NCI-H2196 (cell line): ENCODE measurements around the gene RNF121.
A peak's percentile ranks its signal among the peaks of the same experiment; 100 is the strongest.

ENCODE experiments used
- DNase-seq: peaks from one replicate; lab custom pipeline; 2025; ENCODE audit not compliant: unreplicated experiment; lab: John Stamatoyannopoulos, UW

RNF121 gene

GRCh38 chr11:72030472-72031045, 101.7 kb downstream of the RNF121 start:
- DNase-seq = no peak

- no peak for DNase-seq
Measured at GRCh38 chr11:72036687-72037086, 107.8 kb downstream of the RNF121 start.

GRCh38 chr11:72037554-72038311, 108.9 kb downstream of the RNF121 start:
- peak; percentile 13 for DNase-seq

GRCh38 chr11:72038491-72038890, 109.6 kb downstream of the RNF121 start:
- DNase-seq = peak; percentile 68

- no peak for DNase-seq
Measured at GRCh38 chr11:72039031-72039855, 110.4 kb downstream of the RNF121 start.

- DNase-seq = no peak
Measured at GRCh38 chr11:72039856-72040401, 111.1 kb downstream of the RNF121 start.

GRCh38 chr11:72040491-72041363, 111.9 kb downstream of the RNF121 start:
- peak; percentile 92 for DNase-seq

GRCh38 chr11:72041364-72042063, 112.7 kb downstream of the RNF121 start:
- peak; percentile 69 for DNase-seq

- no peak for DNase-seq
Measured at GRCh38 chr11:72042064-72042745, 113.4 kb downstream of the RNF121 start.

- no peak for DNase-seq
Measured at GRCh38 chr11:72045849-72046248, 117.0 kb downstream of the RNF121 start.
